AG04449 (cell line): Measurements from ENCODE around the gene MTSS2.

ENCODE experiments used
- CTCF ChIA-PET: fragments of 350-600 bp; formaldehyde crosslinking; extraction: SDS; loops from one replicate; lab custom pipeline; 2021; ENCODE audit warnings: antibody characterized with exemption; lab: Yijun Ruan, JAX
- POLR2A ChIA-PET: fragments of 400-600, 350-600 bp; formaldehyde crosslinking; extraction: SDS; loops from one replicate; lab custom pipeline; 2020; ENCODE audit warnings: antibody characterized with exemption, inconsistent platforms; lab: Yijun Ruan, JAX
- DNase-seq: peaks from one replicate; pipeline ENCODE4 v3.0.0-alpha.2; 2010; ENCODE audit warnings: low read depth, low spot score
- H3K4me3 ChIP-seq: 2 replicates; pipeline ENCODE4 v1.5.1; 2011; ENCODE audit warnings: low read depth, mild to moderate bottlenecking, control low read depth, low read length
- CTCF ChIP-seq: IDR thresholded peaks from one replicate; pipeline ENCODE4 v1.5.1; 2011; ENCODE audit warnings: mild to moderate bottlenecking, moderate library complexity, low read length, control low read depth, inconsistent platforms; ENCODE audit not compliant: insufficient read depth; ENCODE audit errors: missing control alignments

The MTSS2 gene

GRCh38 chr16:70656065-70656711, 29.7 kb downstream of the MTSS2 start:
- H3K4me3 ChIP-seq = no peak overlapping the region
- no peak for DNase-seq
- CTCF ChIA-PET = interaction anchor here (1.0 to 8.7 kb wide), 8 partner anchors 11 to 287 kb away, joined by 3 to 80 read pairs (median 30); no protein-coding TSS in a partner anchor
- POLR2A ChIA-PET = no interaction called here
- TF ChIP-seq CTCF = no peak

GRCh38 chr16:70653809-70654771, 31.8 kb downstream of the MTSS2 start:
- ChIA-PET CTCF (interaction anchor here (0.7 to 8.7 kb wide), 48 partner anchors 8 to 495 kb away, joined by 3 to 126 read pairs (median 6); partner anchors contain the start of gene COG4), POLR2A (interaction anchor here (1.0 kb wide), 1 partner anchor 273 kb away, joined by 3 read pairs; no protein-coding TSS in a partner anchor)
- no peak for DNase-seq
- peak overlapping the region; percentile 43 for H3K4me3 ChIP-seq
- peak; percentile 66 for TF ChIP-seq CTCF

DNA sequence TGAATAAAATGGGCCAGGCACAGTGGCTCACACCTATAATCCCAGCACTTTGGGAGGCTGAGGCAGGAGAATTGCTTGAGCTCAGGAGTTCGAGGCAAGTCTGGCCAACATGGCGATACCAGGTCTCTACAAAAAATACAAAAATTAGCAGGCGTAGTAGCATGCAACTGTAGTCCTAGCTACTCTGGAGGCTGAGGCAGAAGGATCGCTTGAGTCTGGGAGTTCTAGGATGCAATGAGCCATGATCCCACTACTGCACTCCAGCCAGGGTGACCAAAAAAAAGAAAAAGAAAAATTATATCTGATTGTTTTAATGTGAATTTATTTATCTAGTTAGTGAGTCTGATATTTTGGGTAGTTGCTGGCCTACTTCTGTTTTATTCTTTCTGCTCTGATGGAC, 32.4 kb downstream of the MTSS2 start:
- POLR2A ChIA-PET = interaction anchor here (1.0 kb wide), 1 partner anchor 272 kb away, joined by 3 read pairs; no protein-coding TSS in a partner anchor
- CTCF ChIA-PET = interaction anchor here (0.7 to 8.7 kb wide), 47 partner anchors 9 to 494 kb away, joined by 3 to 126 read pairs (median 5); partner anchors contain the start of gene COG4
- no peak for DNase-seq
- TF ChIP-seq CTCF = no peak
- no peak overlapping the region for H3K4me3 ChIP-seq

GRCh38 chr16:70652322-70652721, 33.5 kb downstream of the MTSS2 start:
- DNase-seq = no peak
- POLR2A ChIA-PET = interaction anchor here (1.2 kb wide), 1 partner anchor 79 kb away, joined by 3 read pairs; no protein-coding TSS in a partner anchor

GRCh38 chr16:70651524-70651923, 34.3 kb downstream of the MTSS2 start:
- no peak overlapping the region for H3K4me3 ChIP-seq
- POLR2A ChIA-PET = interaction anchor here (1.2 kb wide), 1 partner anchor 79 kb away, joined by 3 read pairs; no protein-coding TSS in a partner anchor
- CTCF ChIA-PET = interaction anchor here (1.2 to 6.4 kb wide), 11 partner anchors 13 to 319 kb away, joined by 3 to 126 read pairs (median 48); no protein-coding TSS in a partner anchor
- no peak for TF ChIP-seq CTCF
- DNase-seq = no peak

More at GRCh38 chr16:70652322-70652721, 33.5 kb downstream of the MTSS2 start:
- H3K4me3 ChIP-seq = no peak overlapping the region
- CTCF ChIA-PET = interaction anchor here (0.8 to 8.7 kb wide), 26 partner anchors 10 to 320 kb away, joined by 3 to 126 read pairs (median 10); partner anchors contain the start of gene COG4
- no peak for TF ChIP-seq CTCF
